Aorta (tissue), 5 donors: ENCODE measurements around the gene PTRHD1. TPM values are rescaled to one million over a fixed set of nuclear protein-coding genes. Genes with fewer than 3 reads are reported as not detected.

Experiments used
- ATAC-seq: fragments of 200-7000 bp; cut with Tn5 transposase; one replicate; pipeline ENCODE4 v1.9.1; 2022; ENCODE audit warnings: moderate library complexity; ENCODE audit not compliant: low FRiP score
- DNase-seq, 2 donors: peaks; one replicate each; pipeline ENCODE4 v3.0.0-alpha.2; 2020
- H3K27ac ChIP-seq, 2 donors: one replicate each; pipeline ENCODE4 v1.5.1; 2013; ENCODE audit warnings: low read length in 2 of 2, mild to moderate bottlenecking in 2 of 2, moderate library complexity in 2 of 2, control low read depth in 1 of 2, inconsistent platforms in 1 of 2, low read depth in 1 of 2
- H3K27me3 ChIP-seq, 2 donors: one replicate each; pipeline ENCODE4 v1.6.1; 2013; ENCODE audit warnings: control low read depth in 1 of 2, low read length in 1 of 2, mild to moderate bottlenecking in 1 of 2, moderate library complexity in 1 of 2; ENCODE audit not compliant: insufficient read depth in 2 of 2, control insufficient read depth in 1 of 2
- H3K36me3 ChIP-seq, 2 donors: one replicate each; pipeline ENCODE4 v1.6.1; 2013; ENCODE audit warnings: control low read depth in 1 of 2, low read length in 1 of 2, mild to moderate bottlenecking in 1 of 2; ENCODE audit not compliant: insufficient read depth in 2 of 2, control insufficient read depth in 1 of 2
- H3K4me1 ChIP-seq, 2 donors: one replicate each; pipeline ENCODE4 v1.6.1; 2013; ENCODE audit warnings: low read length in 2 of 2, control low read depth in 1 of 2, mild to moderate bottlenecking in 1 of 2, moderate library complexity in 1 of 2; ENCODE audit not compliant: insufficient read depth in 2 of 2, control insufficient read depth in 1 of 2
- H3K4me3 ChIP-seq, 2 donors: one replicate each; pipeline ENCODE4 v1.5.1; 2013; ENCODE audit warnings: low read length in 2 of 2, control low read depth in 1 of 2, mild to moderate bottlenecking in 1 of 2
- H3K9me3 ChIP-seq: one replicate; pipeline ENCODE4 v1.6.1; 2013; ENCODE audit warnings: mild to moderate bottlenecking, low read length; ENCODE audit not compliant: control insufficient read depth
- WGBS, 2 donors: extraction: QIAGEN DNeasy Blood & Tissue Kit; methylation state at CpG; one replicate each; pipeline ENCODE4 v1.1.7; 2013; 5-methylcytosine and 5-hydroxymethylcytosine counted together
- intact Hi-C, 2 donors: fragments of 100-400 bp; cut with DNase I; formaldehyde crosslinking; loops; one replicate each; pipeline versions ENCODE4 v1.14.2 to v1.15.0; 2022
- polyA plus RNA-seq, 2 donors: library from polyadenylated mRNA; stranded (reverse); fragments of 200-250 nt; gene quantifications; one replicate each; pipeline ENCODE4 v1.2.3, GENCODE V29; 2013
- total RNA-seq, 2 donors: library from RNA; stranded (reverse); fragmentation: NEBNext Ultra II Directional; extraction: Animal tissue kit (Norgen Biotek cat#: 25700); gene quantifications; one replicate each; pipeline ENCODE4 v1.2.1, GENCODE V29; 2021
- donor health status: healthy with polysubstance abuse.
- donor health status: Bipolar disorder and iron deficiency.
- donor health status: DM: no; HTN: no; CAD: no.
- donor health status: DM: no; HTN: no; CAD: no.
- donor health status: DM: yes; HTN: yes; CAD: no.

PTRHD1 gene
- total and polyA plus RNA-seq, 4 donors = 8.5 to 19.2 (median 17.3) TPM

DNA sequence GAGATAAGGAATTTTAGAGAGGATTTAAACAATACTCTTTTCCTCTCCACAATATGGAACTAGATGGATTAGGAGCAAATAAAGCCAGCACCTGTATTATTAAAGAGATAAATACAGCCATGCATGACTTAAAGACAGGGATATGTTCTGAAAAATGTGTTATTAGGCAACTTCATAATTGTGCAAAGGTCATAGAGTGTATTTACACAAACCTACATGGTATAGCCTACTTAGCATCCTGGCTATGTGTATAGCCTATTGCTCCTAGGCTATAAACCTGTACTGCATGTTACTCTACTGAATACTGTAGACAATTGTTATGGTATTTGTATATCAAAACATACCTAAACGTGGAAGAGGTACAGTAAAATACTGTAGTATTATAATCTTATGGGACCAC is 53.0 kb downstream of the PTRHD1 start:
- WGBS, 2 donors = 69 to 75% methylated on average over 1 of the region's 1 CpG
- H3K9me3 ChIP-seq = no peaks in the 10 kb centered on the region
- no peaks in the 10 kb centered on the region for H3K27me3 ChIP-seq
- DNase-seq = no peak
- no peak for ATAC-seq
- intact Hi-C loops = no loop called here
- H3K4me3 ChIP-seq = no peak overlapping the region
- no peaks in the 10 kb centered on the region for H3K4me1 ChIP-seq
- H3K27ac ChIP-seq = no peak overlapping the region
- H3K36me3 ChIP-seq = peaks cover 2 to 4% of the 10 kb centered on the region in 2 donors

Other genes starting within 250 kb of the PTRHD1 start
- gene CENPO, start within 50 bp of the PTRHD1 start, total RNA-seq = 1 to 10 TPM; 3.6 to 4.0 TPM
- 1 to 10 TPM; 2.0 to 2.3 TPM for gene CENPO, start within 50 bp of the PTRHD1 start, polyA plus RNA-seq
- gene ADCY3, start 126.8 kb upstream of the PTRHD1 start, total RNA-seq = 100 to 1,000 TPM; 109 to 144 TPM
- 10 to 100 TPM in 1 of 2 donors, 1 to 10 TPM in 1; 7.6 to 50.7 TPM for gene ADCY3, start 126.8 kb upstream of the PTRHD1 start, polyA plus RNA-seq
- gene DNAJC27, start 178.6 kb upstream of the PTRHD1 start, total RNA-seq = 1 to 10 TPM; 6.7 to 7.3 TPM
- 1 to 10 TPM in 1 of 2 donors, under 1 TPM in 1; 0.75 to 2.5 TPM for gene DNAJC27, start 178.6 kb upstream of the PTRHD1 start, polyA plus RNA-seq
- gene EFR3B, start 248.7 kb upstream of the PTRHD1 start, total RNA-seq = 1 to 10 TPM; 1.3 TPM
- gene EFR3B, start 248.7 kb upstream of the PTRHD1 start, polyA plus RNA-seq = under 1 TPM; 0.36 to 0.50 TPM